Bronchial epithelial cell (primary cell): ENCODE results near the gene PCNX1. TPM values are rescaled to one million over a fixed set of nuclear protein-coding genes. Genes with fewer than 3 reads are reported as not detected.
A peak's percentile ranks its signal among the peaks of the same experiment; 100 is the strongest.

Experiments used
- DNase-seq: peaks from one replicate; pipeline ENCODE4 v3.0.0-alpha.2; 2010; ENCODE audit warnings: low read depth
- FAIRE-seq: peaks from 2 replicates; lab custom pipeline; 2011; peaks lifted over from hg19 to GRCh38; lab: Jason Lieb, UNC
- H3K27me3 ChIP-seq: 2 replicates; pipeline ENCODE4 v1.5.1; 2011; ENCODE audit warnings: low read length; ENCODE audit not compliant: control insufficient read depth, insufficient read depth
- H3K36me3 ChIP-seq: 2 replicates; pipeline ENCODE4 v1.5.1; 2011; ENCODE audit warnings: low read length; ENCODE audit not compliant: control insufficient read depth, insufficient read depth
- H3K4me3 ChIP-seq: 2 replicates; pipeline ENCODE4 v1.5.1; 2011; ENCODE audit warnings: mild to moderate bottlenecking, low read depth, low read length, control low read depth
- CTCF ChIP-seq: IDR thresholded peaks from 2 replicates; pipeline ENCODE4 v1.5.1; 2011; ENCODE audit warnings: mild to moderate bottlenecking, moderate library complexity, low read length, control low read depth, inconsistent platforms; ENCODE audit not compliant: insufficient read depth, severe bottlenecking
- total RNA-seq: library from RNA; depleted of rRNA; stranded (reverse); fragments of >200 nt; gene quantifications from 2 replicates; pipeline ENCODE4 v1.2.1, GENCODE V29; 2014

Gene PCNX1
- total RNA-seq, 1 donor from 2014 or later: 24.5 TPM

- FAIRE-seq: no peak
These were observed 9.0 kb downstream of the PCNX1 start for GRCh38 chr14:70916300-70916699.

GRCh38 chr14:70916799-70917198, 9.5 kb downstream of the PCNX1 start:
- H3K36me3 ChIP-seq: no peaks in the 10 kb centered on the region
- DNase-seq (no peak), FAIRE-seq (peak; percentile 72)
- TF ChIP-seq CTCF: no peak
- H3K4me3 ChIP-seq: no peak overlapping the region
- H3K27me3 ChIP-seq: no peaks in the 10 kb centered on the region

More at GRCh38 chr14:70916300-70916699, 9.0 kb downstream of the PCNX1 start:
- no peak for DNase-seq
- H3K36me3 ChIP-seq: no peaks in the 10 kb centered on the region
- H3K27me3 ChIP-seq: no peaks in the 10 kb centered on the region
- H3K4me3 ChIP-seq: no peak overlapping the region
- no peak for TF ChIP-seq CTCF

- FAIRE-seq: no peak
These were observed 10.4 kb downstream of the PCNX1 start for GRCh38 chr14:70917633-70918032.

GRCh38 chr14:70919774-70920173, 12.5 kb downstream of the PCNX1 start:
- DNase-seq (peak; percentile 61), FAIRE-seq (no peak)
- Histone ChIP-seq H3K27me3 (no peaks in the 10 kb centered on the region), H3K36me3 (no peaks in the 10 kb centered on the region), H3K4me3 (no peak overlapping the region)
- no peak for TF ChIP-seq CTCF

More at GRCh38 chr14:70917633-70918032, 10.4 kb downstream of the PCNX1 start:
- Histone ChIP-seq H3K27me3 (no peaks in the 10 kb centered on the region), H3K4me3 (no peak overlapping the region), H3K36me3 (no peaks in the 10 kb centered on the region)
- no peak for TF ChIP-seq CTCF
- no peak for DNase-seq

- FAIRE-seq: no peak
- Histone ChIP-seq H3K36me3 (no peaks in the 10 kb centered on the region), H3K27me3 (no peaks in the 10 kb centered on the region), H3K4me3 (no peak overlapping the region)
- peak; percentile 70 for DNase-seq
- TF ChIP-seq CTCF: no peak
These were observed 13.3 kb downstream of the PCNX1 start for GRCh38 chr14:70920608-70921007.

- TF ChIP-seq CTCF: no peak
- DNase-seq (peak; percentile 83), FAIRE-seq (no peak)
- Histone ChIP-seq H3K4me3 (no peak overlapping the region), H3K36me3 (no peaks in the 10 kb centered on the region), H3K27me3 (no peaks in the 10 kb centered on the region)
These were observed 14.4 kb downstream of the PCNX1 start for GRCh38 chr14:70921669-70922068.
